ENCODE results near the gene TCERG1L.
"Not testable (repeated sequence)": the region's sequence is repeated elsewhere in the genome, so short reads cannot be mapped to it uniquely, and the experiment has no call there.

Gene TCERG1L, protein sequence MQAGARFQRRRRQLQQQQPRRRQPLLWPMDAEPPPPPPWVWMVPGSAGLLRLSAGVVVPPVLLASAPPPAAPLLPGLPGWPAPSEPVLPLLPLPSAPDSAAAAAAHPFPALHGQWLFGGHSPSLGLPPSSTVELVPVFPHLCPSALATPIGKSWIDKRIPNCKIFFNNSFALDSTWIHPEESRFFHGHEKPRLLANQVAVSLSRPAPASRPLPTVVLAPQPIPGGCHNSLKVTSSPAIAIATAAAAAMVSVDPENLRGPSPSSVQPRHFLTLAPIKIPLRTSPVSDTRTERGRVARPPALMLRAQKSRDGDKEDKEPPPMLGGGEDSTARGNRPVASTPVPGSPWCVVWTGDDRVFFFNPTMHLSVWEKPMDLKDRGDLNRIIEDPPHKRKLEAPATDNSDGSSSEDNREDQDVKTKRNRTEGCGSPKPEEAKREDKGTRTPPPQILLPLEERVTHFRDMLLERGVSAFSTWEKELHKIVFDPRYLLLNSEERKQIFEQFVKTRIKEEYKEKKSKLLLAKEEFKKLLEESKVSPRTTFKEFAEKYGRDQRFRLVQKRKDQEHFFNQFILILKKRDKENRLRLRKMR

DNA sequence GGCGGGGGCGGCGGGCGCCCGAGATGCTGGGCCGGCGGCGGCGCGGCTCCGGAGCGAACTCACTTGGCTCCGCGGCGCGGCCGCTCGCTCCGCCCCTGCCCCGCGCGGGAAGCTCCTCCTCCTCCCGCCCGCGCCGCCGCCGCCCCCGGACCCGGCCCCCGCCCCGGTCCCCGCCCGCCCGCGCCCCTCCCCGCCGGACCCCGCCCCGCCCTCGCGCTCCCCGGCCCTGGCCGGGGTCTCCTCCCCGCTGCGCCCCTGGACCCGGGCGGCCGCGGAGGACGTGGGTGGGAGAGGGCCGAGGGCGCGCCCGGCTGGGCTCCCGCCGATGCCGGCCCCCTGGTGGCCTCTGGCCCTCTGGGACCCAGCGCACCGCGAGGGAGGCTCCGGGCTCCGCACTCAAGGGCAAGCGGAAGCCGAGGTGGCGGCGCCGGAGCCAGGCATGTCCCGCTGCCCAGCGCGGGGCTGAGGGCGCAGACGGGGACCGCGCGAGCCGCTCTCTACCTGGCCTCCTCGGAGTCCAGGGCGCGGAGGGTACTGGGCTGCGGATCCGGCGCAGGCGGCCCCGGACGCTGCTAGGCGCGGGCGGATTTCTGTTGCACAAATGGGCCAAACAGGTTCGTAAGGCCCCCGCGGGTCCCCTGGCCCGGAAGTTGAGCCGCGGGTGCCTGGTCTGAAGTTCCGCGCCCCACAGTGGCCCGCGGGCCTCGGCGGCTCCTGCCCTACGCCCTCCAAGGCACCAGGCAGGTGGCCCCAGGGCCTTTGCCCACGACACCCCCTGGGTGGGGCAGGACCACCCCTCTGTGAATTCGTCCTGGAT lies at the start of gene TCERG1L:
Gene TCERG1L, minus strand, starts transcription at position 61 of the 817 bp plus-strand sequence. CDS start 86 bp downstream, outside the sequence.
- no peak for DNase-seq (ENCODE audit: low spot score)

- DNase-seq (ENCODE audit: low spot score) = no peak
These were observed 47.4 kb upstream of the TCERG1L start for GRCh38 chr10:131358741-131359442.

GRCh38 chr10:131356442-131356841 lies 44.9 kb upstream of the TCERG1L start:
- no peak for DNase-seq (ENCODE audit: low spot score)

GRCh38 chr10:131355881-131356280 lies 44.4 kb upstream of the TCERG1L start:
- DNase-seq (ENCODE audit: low spot score) = no peak

GRCh38 chr10:131355056-131355455 lies 43.5 kb upstream of the TCERG1L start:
- no peak for DNase-seq (ENCODE audit: low spot score)

GRCh38 chr10:131354380-131354779 lies 42.9 kb upstream of the TCERG1L start:
- DNase-seq (ENCODE audit: low spot score) = peak; percentile 6

- no peak for DNase-seq (ENCODE audit: low spot score)
These were observed 41.3 kb upstream of the TCERG1L start for GRCh38 chr10:131352765-131353290.

GRCh38 chr10:131350660-131351059 lies 39.1 kb upstream of the TCERG1L start:
- no peak for DNase-seq (ENCODE audit: low spot score)

DNA sequence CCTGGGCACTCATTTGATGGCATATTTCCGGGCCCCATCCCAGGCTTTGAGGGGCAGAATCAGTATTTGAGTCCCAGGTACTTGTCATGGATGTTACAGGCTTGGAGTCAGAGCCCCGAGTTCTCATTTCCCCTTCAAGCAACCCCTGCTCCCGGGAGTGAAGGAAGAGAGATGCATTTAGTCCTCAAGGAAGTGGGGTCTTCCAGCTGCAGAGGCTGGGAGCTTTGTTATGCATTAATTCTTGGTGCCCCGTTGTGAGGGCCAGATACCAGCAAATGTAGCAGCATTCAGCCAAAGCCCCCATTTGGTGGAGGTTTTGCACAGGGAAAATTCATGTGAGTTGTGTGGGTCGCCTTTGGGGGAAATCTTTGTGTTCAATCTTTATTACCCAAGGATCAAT lies 38.7 kb upstream of the TCERG1L start:
- no peak for DNase-seq (ENCODE audit: low spot score)

GRCh38 chr10:131346456-131346855 lies 34.9 kb upstream of the TCERG1L start:
- no peak for DNase-seq (ENCODE audit: low spot score)

DNA sequence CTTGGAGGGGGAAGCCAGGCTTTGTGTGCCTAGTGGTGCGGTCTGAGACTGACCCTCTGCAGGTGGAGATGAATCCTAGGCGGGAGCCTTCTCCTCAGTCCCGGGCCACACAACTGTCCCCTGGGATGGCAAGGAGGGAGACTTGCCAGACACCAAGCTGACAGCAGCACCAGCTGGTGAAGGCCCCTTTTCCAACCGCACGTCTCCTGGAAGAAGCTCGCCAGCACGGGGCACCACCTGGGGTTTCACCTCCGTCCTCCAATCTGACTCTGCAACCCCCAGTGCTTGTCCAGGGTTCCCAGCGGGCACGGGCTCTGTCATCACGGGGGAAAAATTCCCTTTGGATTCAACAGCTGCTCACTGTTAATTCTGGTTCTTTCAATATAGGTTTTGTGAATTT lies 34.2 kb upstream of the TCERG1L start:
- DNase-seq (ENCODE audit: low spot score) = no peak

DNA sequence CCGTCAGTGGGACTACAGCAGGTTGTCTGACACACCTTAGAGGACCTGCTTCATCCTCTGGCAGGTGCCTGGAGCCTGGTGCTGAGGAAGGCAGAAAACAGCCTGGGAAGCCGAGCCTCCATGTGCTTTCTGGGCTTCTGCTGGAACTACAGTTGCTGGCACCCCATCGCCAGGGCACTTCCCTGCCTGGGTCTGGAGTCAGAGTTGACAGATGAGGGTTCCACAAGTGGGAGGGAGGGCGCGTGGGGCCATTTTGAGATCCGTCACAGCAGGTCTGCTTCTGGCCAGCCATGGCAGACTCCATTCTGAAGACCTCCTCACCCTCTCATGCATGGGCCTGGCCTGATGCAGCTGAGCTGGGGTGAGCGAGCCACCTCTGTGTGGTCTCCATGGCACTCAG lies 33.2 kb upstream of the TCERG1L start:
- DNase-seq (ENCODE audit: low spot score) = no peak

- no peak for DNase-seq (ENCODE audit: low spot score)
These were observed 26.2 kb upstream of the TCERG1L start for GRCh38 chr10:131337741-131338140.

DNA sequence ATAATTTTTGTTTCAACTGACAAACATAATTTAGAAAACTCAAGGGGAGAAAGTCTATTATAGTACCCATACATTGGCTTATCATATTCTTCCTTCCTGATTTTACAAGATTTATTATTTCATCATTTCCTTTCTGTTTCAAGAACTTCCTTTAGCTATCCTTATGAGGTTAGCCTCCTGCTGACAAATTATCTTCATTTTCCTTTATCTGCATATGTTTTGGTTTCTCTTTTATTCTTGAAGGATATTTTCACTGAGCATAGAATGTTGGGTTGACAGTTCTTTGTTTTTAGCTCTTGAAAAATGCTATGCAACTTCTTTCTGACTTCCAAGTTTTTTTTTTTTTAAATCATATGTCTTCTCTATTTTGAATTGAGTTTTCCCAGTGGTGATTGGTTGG lies 21.3 kb upstream of the TCERG1L start:
- no peak for DNase-seq (ENCODE audit: low spot score)

- DNase-seq (ENCODE audit: low spot score) = no peak
These were observed 12.4 kb upstream of the TCERG1L start for GRCh38 chr10:131323880-131324279.

DNA sequence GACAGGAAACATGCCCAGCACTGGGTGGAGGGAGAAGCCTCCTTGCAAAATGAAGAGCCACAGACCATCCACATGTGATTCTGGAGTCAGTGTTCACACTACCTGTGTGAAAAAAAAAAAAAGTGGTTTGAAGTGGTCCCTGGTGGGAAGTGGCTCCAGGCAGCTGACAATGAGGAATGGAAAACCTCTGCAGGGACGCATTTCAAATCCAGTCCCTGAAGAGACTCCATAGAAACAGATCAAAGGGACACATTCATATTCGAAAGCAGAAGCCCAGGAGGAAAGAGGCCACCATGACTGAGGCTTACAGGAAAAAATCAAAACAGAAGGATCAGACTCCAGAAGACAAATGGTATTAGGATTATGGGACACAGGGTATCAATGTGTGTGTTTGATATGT lies 11.5 kb upstream of the TCERG1L start:
- DNase-seq (ENCODE audit: low spot score) = no peak

GRCh38 chr10:131322575-131322974 lies 11.1 kb upstream of the TCERG1L start:
- DNase-seq (ENCODE audit: low spot score) = not testable (repeated sequence)

DNA sequence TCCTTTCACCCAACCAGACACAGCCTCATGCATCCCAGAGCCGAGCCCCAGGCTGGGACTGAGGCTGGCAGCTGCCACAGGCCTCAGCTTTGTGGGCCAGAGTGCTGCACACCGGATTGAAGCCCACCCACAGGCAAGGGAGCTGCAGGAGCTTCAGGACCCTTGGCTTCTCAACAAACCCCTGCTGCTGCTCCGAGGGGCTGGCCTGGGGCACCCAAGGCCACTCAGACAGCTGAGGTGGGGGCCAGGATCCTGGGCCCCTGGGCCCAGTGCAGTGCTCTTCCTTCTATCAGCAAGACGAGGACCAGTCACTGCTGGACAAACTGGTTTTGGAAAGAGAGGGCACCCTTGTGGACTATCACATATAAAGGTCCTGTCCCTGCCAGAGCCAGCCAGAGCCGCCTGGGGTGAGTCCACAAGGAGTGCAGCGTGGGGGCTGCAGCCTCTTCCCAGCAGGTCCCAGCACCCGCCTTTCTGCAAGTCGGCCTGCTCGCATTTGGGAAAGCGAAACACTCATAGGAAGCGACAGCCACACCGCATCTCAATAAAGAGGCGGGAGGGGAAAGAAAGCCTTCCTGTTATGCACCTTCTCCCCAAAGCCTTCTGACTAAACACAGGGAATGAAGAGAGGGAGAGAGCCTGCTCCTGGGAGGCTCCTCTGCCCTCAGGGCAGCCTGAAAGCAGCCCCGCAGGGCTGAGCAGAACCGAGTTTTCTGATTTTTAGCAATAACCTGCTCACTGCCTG lies 9.5 kb upstream of the TCERG1L start:
- no peak for DNase-seq (ENCODE audit: low spot score)

- no peak for DNase-seq (ENCODE audit: low spot score)
These were observed 7.3 kb upstream of the TCERG1L start for GRCh38 chr10:131318814-131319213.

DNA sequence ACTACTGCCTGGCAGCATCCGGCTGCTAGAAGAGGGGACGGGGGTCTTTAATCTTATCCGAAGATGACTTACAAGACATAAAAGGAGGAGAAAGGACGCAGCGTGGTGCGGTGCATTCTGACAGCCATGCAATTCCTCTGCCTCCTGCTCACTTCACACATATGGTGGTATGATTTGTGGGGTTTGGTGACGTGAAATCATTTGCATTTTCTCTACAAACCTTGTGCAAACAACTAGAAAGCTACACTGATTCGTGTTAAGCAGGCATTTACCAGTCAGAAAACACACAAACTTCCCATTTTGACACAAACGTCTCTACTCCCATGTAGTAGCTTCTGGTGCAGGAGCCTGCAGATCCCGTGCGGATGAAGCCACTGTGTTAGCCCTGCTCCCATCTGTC lies 6.8 kb upstream of the TCERG1L start:
- no peak for DNase-seq (ENCODE audit: low spot score)
